Endothelial cell of umbilical vein (primary cell): ENCODE measurements around the gene PKD1. TPM values are rescaled to one million over a fixed set of nuclear protein-coding genes. Genes with fewer than 3 reads are reported as not detected.

Experiments used
- BruUV-seq: library from RNA; stranded (reverse); fragments of 400-500 nt; replicated peaks from 2 replicates; lab custom pipeline; 2021; lab: Mats Ljungman, UMichigan
- CTCF ChIA-PET: fragments of 300-600, 350-600 bp; sonication (Branson Sonifier 250); formaldehyde crosslinking; loops from one replicate; lab custom pipeline; 2021; ENCODE audit warnings: antibody characterized with exemption, inconsistent platforms; lab: Charles Lee
- POLR2A ChIA-PET: fragments of 300-600, 350-600 bp; sonication (Branson Sonifier 250); formaldehyde crosslinking; loops from one replicate; lab custom pipeline; 2021; ENCODE audit warnings: antibody characterized with exemption, inconsistent platforms; lab: Charles Lee
- DNase-seq: peaks from one replicate; pipeline ENCODE4 v3.0.0-alpha.2; 2011; ENCODE audit warnings: low read depth, low spot score
- FAIRE-seq: peaks from 2 replicates; lab custom pipeline; 2011; peaks lifted over from hg19 to GRCh38; lab: Jason Lieb, UNC
- H2AFZ ChIP-seq: 2 replicates; pipeline ENCODE4 v1.6.0; 2012; ENCODE audit warnings: low read depth, low read length, control low read depth, inconsistent platforms
- H3K27ac ChIP-seq: 2 replicates; pipeline ENCODE4 v1.5.1; 2011; ENCODE audit warnings: low read depth, mild to moderate bottlenecking, control low read depth, low read length, moderate library complexity; ENCODE audit not compliant: insufficient read depth
- H3K27me3 ChIP-seq, 2 experiments: 2 replicates each; pipeline versions ENCODE4 v1.6.0 to v1.6.1; 2011; ENCODE audit warnings: low read length in 2 of 2, mixed read lengths in 1 of 2; ENCODE audit not compliant: control insufficient read depth in 2 of 2, insufficient read depth in 2 of 2
- H3K36me3 ChIP-seq, 2 experiments: 2 replicates in 1 of 2; 3 replicates in 1 of 2; pipeline ENCODE4 v1.5.1; 2011; ENCODE audit warnings: low read length in 2 of 2, mild to moderate bottlenecking in 1 of 2, moderate library complexity in 1 of 2; ENCODE audit not compliant: control insufficient read depth in 2 of 2, insufficient read depth in 2 of 2; ENCODE audit errors: extremely low read depth in 1 of 2
- H3K4me1 ChIP-seq: 3 replicates; pipeline ENCODE4 v1.5.1; 2011; ENCODE audit warnings: mild to moderate bottlenecking, low read length; ENCODE audit not compliant: control insufficient read depth, insufficient read depth; ENCODE audit errors: extremely low read depth
- H3K4me2 ChIP-seq: 2 replicates; pipeline ENCODE4 v1.6.1; 2011; ENCODE audit warnings: low read length, control low read depth, mixed read lengths; ENCODE audit not compliant: insufficient read depth
- H3K4me3 ChIP-seq, 3 experiments: fragments of 200-600 bp in 1 of 3; sonication (generic), shearing (Covaris generic) in 1 of 3; replicated peaks in 1 of 3; 2 replicates each; pipeline ENCODE4 v1.5.1; 2011 to 2016; ENCODE audit warnings: control low read depth in 3 of 3, low read length in 3 of 3, mild to moderate bottlenecking in 2 of 3, inconsistent platforms in 1 of 3, low read depth in 1 of 3, moderate library complexity in 1 of 3; ENCODE audit not compliant: insufficient read depth in 1 of 3
- H3K79me2 ChIP-seq: 2 replicates; pipeline ENCODE4 v1.6.0; 2012; ENCODE audit warnings: low read length, inconsistent platforms; ENCODE audit not compliant: control insufficient read depth, insufficient read depth
- H3K9ac ChIP-seq: replicated peaks from 2 replicates; pipeline ENCODE3; 2011; ENCODE audit warnings: low read length, control low read depth; ENCODE audit not compliant: insufficient read depth; ENCODE audit errors: extremely low read depth
- H3K9me1 ChIP-seq: replicated peaks from 3 replicates; pipeline ENCODE4 v1.6.0; 2011; ENCODE audit warnings: mild to moderate bottlenecking, low read length; ENCODE audit not compliant: control insufficient read depth, insufficient read depth; ENCODE audit errors: extremely low read depth
- H3K9me3 ChIP-seq: replicated peaks from 2 replicates; pipeline ENCODE4 v1.5.1; 2012; ENCODE audit warnings: low read length, inconsistent platforms; ENCODE audit not compliant: control insufficient read depth, insufficient read depth
- H4K20me1 ChIP-seq: replicated peaks from 2 replicates; pipeline ENCODE3; 2011; ENCODE audit warnings: mild to moderate bottlenecking, low read length; ENCODE audit not compliant: control insufficient read depth, insufficient read depth; ENCODE audit errors: extremely low read depth
- EZH2 ChIP-seq: IDR thresholded peaks from 2 replicates; pipeline ENCODE4 v1.6.1; 2012; ENCODE audit warnings: borderline replicate concordance, low read depth, mild to moderate bottlenecking, moderate library complexity, low read length, inconsistent platforms; ENCODE audit not compliant: severe bottlenecking
- FOS ChIP-seq: IDR thresholded peaks from 2 replicates; pipeline ENCODE4 v1.6.1; 2011; ENCODE audit warnings: mild to moderate bottlenecking, low read length, moderate library complexity, borderline replicate concordance; ENCODE audit not compliant: insufficient read depth
- GATA2 ChIP-seq: IDR thresholded peaks from 2 replicates; pipeline ENCODE4 v1.7.0; 2011; ENCODE audit warnings: low read depth, mild to moderate bottlenecking, moderate library complexity, mixed read lengths, low read length; ENCODE audit not compliant: insufficient read length, insufficient read depth
- JUN ChIP-seq: IDR thresholded peaks from 2 replicates; pipeline ENCODE4 v1.6.1; 2011; ENCODE audit warnings: borderline replicate concordance, low read depth; ENCODE audit not compliant: insufficient read length, insufficient read depth
- MYC ChIP-seq: IDR thresholded peaks from one replicate; pipeline ENCODE4 v1.6.1; 2011; ENCODE audit warnings: mild to moderate bottlenecking, low read depth, low read length
- POLR2A ChIP-seq: IDR thresholded peaks from 2 replicates; pipeline ENCODE4 v1.6.1; 2012; ENCODE audit warnings: low read depth, mild to moderate bottlenecking, control low read depth, low read length
- POLR2AphosphoS5 ChIP-seq: IDR thresholded peaks from 2 replicates; pipeline ENCODE4 v1.6.1; 2012; ENCODE audit warnings: low read depth, mild to moderate bottlenecking, control low read depth, low read length, moderate library complexity; ENCODE audit not compliant: insufficient read depth
- dilution Hi-C: fragments of 300-500 bp; cut with MboI; formaldehyde crosslinking; loops from one replicate; pipeline ENCODE4 v1.15.0; 2019; ENCODE audit warnings: low sequenced_read_pairs; ENCODE audit not compliant: extremely low pct_ligation_motif_present
- intact Hi-C: fragments of 100-400 bp; cut with micrococcal nuclease; formaldehyde crosslinking; loops from one replicate; pipeline ENCODE4 v1.10.0; 2022
- polyA plus RNA-seq, 4 experiments: library from polyadenylated mRNA; depleted of rRNA in 3 of 4; stranded (reverse) in 3 of 4; unstranded in 1 of 4; fragments of >200 nt; gene quantifications; 2 replicates each; pipeline versions ENCODE4 v1.2.1 to v1.2.3, GENCODE V29; 2011 to 2012; ENCODE audit warnings: missing spikeins in 1 of 4
- total RNA-seq: library from RNA; stranded (reverse); gene quantifications from 2 replicates; pipeline ENCODE4 v1.2.3, GENCODE V29; 2021
- TF ChIP-seq, protein P1 (sequence below), 2 donors: IDR thresholded peaks; 1 replicate in 1 of 2; 2 replicates in 1 of 2; pipeline ENCODE4 v1.5.1; 2011; ENCODE audit warnings: low read length in 2 of 2, mild to moderate bottlenecking in 2 of 2, moderate library complexity in 2 of 2, control low read depth in 1 of 2, inconsistent platforms in 1 of 2, low read depth in 1 of 2; ENCODE audit not compliant: insufficient read depth in 1 of 2; ENCODE audit errors: extremely low read depth in 1 of 2
- TF ChIP-seq, protein P2 (sequence below): IDR thresholded peaks from 2 replicates; pipeline ENCODE4 v1.6.1; 2011; ENCODE audit not compliant: insufficient read depth, insufficient read length

PKD1 gene
- total and polyA plus RNA-seq, 2 donors (not counting 3 experiments of a cell fraction or from before 2014, with no cell fraction given) = 52.5 to 102 TPM

DNA sequence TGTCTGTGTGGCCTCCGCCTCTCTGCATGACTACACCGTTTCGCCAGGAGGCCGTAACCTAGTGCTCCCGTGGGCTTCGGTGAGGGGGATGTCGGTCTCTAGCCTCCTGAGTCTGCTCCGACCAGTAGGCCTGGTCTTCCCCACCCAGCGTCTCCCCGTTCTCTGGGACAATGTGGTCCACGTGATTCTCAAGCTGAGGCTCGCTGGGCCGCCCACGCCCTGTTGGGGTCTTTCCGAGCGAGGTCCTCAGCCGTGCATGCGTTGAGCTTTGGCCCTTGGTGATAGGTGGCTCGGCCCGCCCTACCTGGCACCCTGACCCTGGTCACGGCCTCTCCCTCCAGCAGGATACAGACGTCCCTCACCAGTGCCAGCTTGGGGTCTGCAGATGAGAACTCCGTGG, 57.0 kb downstream of the PKD1 start:
- CTCF ChIA-PET = interaction anchor here (1.2 kb wide), 1 partner anchor 62 kb away, joined by 4 read pairs; no protein-coding TSS in a partner anchor
- no peak overlapping the region for H3K4me2 ChIP-seq
- no peaks in the 10 kb centered on the region for H3K4me1 ChIP-seq
- no peaks in the 10 kb centered on the region for H3K9me1 ChIP-seq
- no peak overlapping the region for H3K27ac ChIP-seq
- intact Hi-C loops (no loop called here), dilution Hi-C loops (no loop called here)
- H3K9ac ChIP-seq = no peak overlapping the region
- FAIRE-seq (no peak), DNase-seq (no peak)
- no peak overlapping the region for H3K4me3 ChIP-seq
- TF ChIP-seq MYC (no peak), GATA2 (no peak), POLR2AphosphoS5 (no peak), POLR2A (no peak), JUN (no peak), FOS (no peak), EZH2 (no peak)
- TF ChIP-seq, protein P1, sequence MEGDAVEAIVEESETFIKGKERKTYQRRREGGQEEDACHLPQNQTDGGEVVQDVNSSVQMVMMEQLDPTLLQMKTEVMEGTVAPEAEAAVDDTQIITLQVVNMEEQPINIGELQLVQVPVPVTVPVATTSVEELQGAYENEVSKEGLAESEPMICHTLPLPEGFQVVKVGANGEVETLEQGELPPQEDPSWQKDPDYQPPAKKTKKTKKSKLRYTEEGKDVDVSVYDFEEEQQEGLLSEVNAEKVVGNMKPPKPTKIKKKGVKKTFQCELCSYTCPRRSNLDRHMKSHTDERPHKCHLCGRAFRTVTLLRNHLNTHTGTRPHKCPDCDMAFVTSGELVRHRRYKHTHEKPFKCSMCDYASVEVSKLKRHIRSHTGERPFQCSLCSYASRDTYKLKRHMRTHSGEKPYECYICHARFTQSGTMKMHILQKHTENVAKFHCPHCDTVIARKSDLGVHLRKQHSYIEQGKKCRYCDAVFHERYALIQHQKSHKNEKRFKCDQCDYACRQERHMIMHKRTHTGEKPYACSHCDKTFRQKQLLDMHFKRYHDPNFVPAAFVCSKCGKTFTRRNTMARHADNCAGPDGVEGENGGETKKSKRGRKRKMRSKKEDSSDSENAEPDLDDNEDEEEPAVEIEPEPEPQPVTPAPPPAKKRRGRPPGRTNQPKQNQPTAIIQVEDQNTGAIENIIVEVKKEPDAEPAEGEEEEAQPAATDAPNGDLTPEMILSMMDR (IDR thresholded peaks at IDR 0.05; ENCODE audit: extremely low read depth in 1 of 2, insufficient read depth in 1 of 2, low read depth in 1 of 2, low read length in 2 of 2) = no peak
- TF ChIP-seq, protein P2, sequence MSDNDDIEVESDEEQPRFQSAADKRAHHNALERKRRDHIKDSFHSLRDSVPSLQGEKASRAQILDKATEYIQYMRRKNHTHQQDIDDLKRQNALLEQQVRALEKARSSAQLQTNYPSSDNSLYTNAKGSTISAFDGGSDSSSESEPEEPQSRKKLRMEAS = no peak
- H2AFZ ChIP-seq = no peak overlapping the region
- BruUV-seq = no TSS peak
- no peaks in the 10 kb centered on the region for H4K20me1 ChIP-seq
- peaks cover 2 to 59% of the 10 kb centered on the region in 2 experiments for H3K36me3 ChIP-seq
- no peaks in the 10 kb centered on the region for H3K27me3 ChIP-seq
- POLR2A ChIA-PET = no interaction called here
- H3K9me3 ChIP-seq = no peaks in the 10 kb centered on the region
- H3K79me2 ChIP-seq = no peaks in the 10 kb centered on the region
